ENCODE results near the gene GSTCD. TPM values are rescaled to one million over a fixed set of nuclear protein-coding genes. Genes with fewer than 3 reads are reported as not detected.

Gene GSTCD
- total and polyA plus RNA-seq, 3 experiments from 2014 or later: 3.2 to 22.4 (median 20.5) TPM

- Histone ChIP-seq H3K36me3 (ENCODE audit: insufficient read depth, low read length) (no peaks in the 10 kb centered on the region), H3K27ac (ENCODE audit: low read depth, low read length) (peak overlapping the region; percentile 84), H3K4me3 (ENCODE audit: low read length) (peak overlapping the region; percentile 96), H3K9me3 (ENCODE audit: low read length) (no peaks in the 10 kb centered on the region), H3K4me1 (ENCODE audit: insufficient read depth, low read length) (peaks cover 32% of the 10 kb centered on the region), H3K27me3 (ENCODE audit: insufficient read depth, low read length, poor library complexity, severe bottlenecking) (no peaks in the 10 kb centered on the region)
- ChIA-PET POLR2A (interaction anchor here (1.1 kb wide), 1 partner anchor 10 kb away, joined by 5 read pairs; no protein-coding TSS in a partner anchor), CTCF (interaction anchor here (1.1 to 1.6 kb wide), 2 partner anchors 14 to 234 kb away, joined by 4 to 5 read pairs; partner anchors contain the start of gene PPA2)
- peak overlapping the region; percentile 99 to 100 (median 99) for H3K4me3 Mint-ChIP-seq
- H3K4me1 Mint-ChIP-seq: peaks cover 9 to 39% (median 33%) of the 10 kb centered on the region in 3 donors
- DNase-seq: no peak
- H3K27ac Mint-ChIP-seq: peak overlapping the region in 7 of 8 donors; percentile 91 to 100 (median 98)
- no peaks in the 10 kb centered on the region for H3K9me3 Mint-ChIP-seq
- H3K27me3 Mint-ChIP-seq: no peaks in the 10 kb centered on the region
- peaks cover 0 to 12% (median 2%) of the 10 kb centered on the region in 3 donors for H3K36me3 Mint-ChIP-seq
Measured at GRCh38 chr4:105707782-105708180, 803 bp upstream of the GSTCD start.

DNA sequence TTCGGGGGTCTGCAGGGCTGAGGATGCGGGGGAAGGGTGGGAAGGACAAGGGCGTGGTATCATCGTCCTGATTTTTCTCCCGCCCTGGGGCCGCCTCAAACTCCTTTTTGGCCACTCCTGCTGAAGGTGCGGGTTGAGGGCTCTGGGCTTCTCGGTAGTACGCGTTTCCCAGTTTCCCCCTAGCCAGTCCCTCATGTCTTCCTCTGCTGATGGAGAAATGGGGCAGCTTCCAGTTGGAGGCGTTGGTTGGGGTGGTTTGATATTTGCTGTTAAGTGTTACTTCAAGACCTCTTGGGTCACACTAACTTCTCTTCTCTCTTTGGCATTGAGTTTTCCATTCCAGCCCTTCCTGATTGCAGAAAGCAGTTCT, 482 bp downstream of the GSTCD start:
- Histone ChIP-seq H3K4me1 (ENCODE audit: insufficient read depth, low read length) (peaks cover 32% of the 10 kb centered on the region), H3K4me3 (ENCODE audit: low read length) (peak overlapping the region; percentile 96), H3K27me3 (ENCODE audit: insufficient read depth, low read length, poor library complexity, severe bottlenecking) (no peaks in the 10 kb centered on the region), H3K36me3 (ENCODE audit: insufficient read depth, low read length) (no peaks in the 10 kb centered on the region), H3K9me3 (ENCODE audit: low read length) (no peaks in the 10 kb centered on the region), H3K27ac (ENCODE audit: low read depth, low read length) (peak overlapping the region; percentile 84)
- peak in 3 of 5 donors; percentile 2 to 39 (median 3) for DNase-seq
- POLR2A ChIA-PET: interaction anchor here (1.0 kb wide), 1 partner anchor 235 kb away, joined by 4 read pairs; the partner anchor contains the start of gene PPA2
- CTCF ChIA-PET: interaction anchor here (1.6 kb wide), 1 partner anchor 235 kb away, joined by 4 read pairs; the partner anchor contains the start of gene PPA2
- H3K36me3 Mint-ChIP-seq: peaks cover 0 to 12% (median 2%) of the 10 kb centered on the region in 3 donors
- H3K9me3 Mint-ChIP-seq: no peaks in the 10 kb centered on the region
- H3K27me3 Mint-ChIP-seq: no peaks in the 10 kb centered on the region
- peak overlapping the region; percentile 99 to 100 (median 99) for H3K4me3 Mint-ChIP-seq
- H3K27ac Mint-ChIP-seq: peak overlapping the region; percentile 82 to 100 (median 98)
- peaks cover 9 to 39% (median 33%) of the 10 kb centered on the region in 3 donors for H3K4me1 Mint-ChIP-seq

DNA sequence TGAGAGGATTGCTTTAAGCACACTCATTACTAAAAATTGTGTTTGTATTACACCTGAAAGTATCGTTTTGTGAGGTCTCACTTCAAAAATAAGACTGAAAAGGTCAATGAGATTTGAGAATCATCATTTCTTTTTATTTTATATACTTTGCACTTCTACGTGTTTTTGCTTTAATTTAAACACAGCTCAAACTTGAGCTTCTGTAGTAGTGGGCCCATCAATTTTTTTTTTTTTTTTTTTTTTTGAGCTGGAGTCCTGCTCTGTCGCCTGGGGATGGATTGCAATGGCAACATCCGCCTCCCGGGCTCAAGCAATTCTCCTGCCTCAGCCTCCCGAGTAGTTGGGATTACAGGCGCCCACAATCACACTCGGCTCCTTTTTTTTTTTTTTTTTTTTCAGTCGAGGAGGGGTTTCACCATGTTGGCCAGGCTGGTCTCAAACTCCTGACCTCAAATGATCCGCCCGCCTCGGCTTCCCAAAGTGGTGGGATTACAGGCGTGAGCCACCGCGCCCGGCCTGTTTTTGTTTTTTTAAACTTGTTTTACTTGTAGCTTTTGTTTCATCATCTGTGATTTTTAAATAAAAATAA, 1.5 kb downstream of the GSTCD start:
- ChIA-PET POLR2A (no interaction called here), CTCF (interaction anchor here (1.6 kb wide), 1 partner anchor 236 kb away, joined by 3 read pairs; the partner anchor contains the start of gene PPA2)
- H3K4me3 Mint-ChIP-seq: peak overlapping the region; percentile 35 to 100 (median 99)
- Histone ChIP-seq H3K27ac (ENCODE audit: low read depth, low read length) (no peak overlapping the region), H3K27me3 (ENCODE audit: insufficient read depth, low read length, poor library complexity, severe bottlenecking) (no peaks in the 10 kb centered on the region), H3K4me1 (ENCODE audit: insufficient read depth, low read length) (peaks cover 32% of the 10 kb centered on the region), H3K4me3 (ENCODE audit: low read length) (no peak overlapping the region), H3K9me3 (ENCODE audit: low read length) (no peaks in the 10 kb centered on the region), H3K36me3 (ENCODE audit: insufficient read depth, low read length) (no peaks in the 10 kb centered on the region)
- H3K27ac Mint-ChIP-seq: peak overlapping the region in 2 of 8 donors; percentile 14 to 91
- H3K9me3 Mint-ChIP-seq: no peaks in the 10 kb centered on the region
- H3K36me3 Mint-ChIP-seq: peaks cover 0 to 12% (median 2%) of the 10 kb centered on the region in 3 donors
- no peaks in the 10 kb centered on the region for H3K27me3 Mint-ChIP-seq
- H3K4me1 Mint-ChIP-seq: peaks cover 9 to 39% (median 33%) of the 10 kb centered on the region in 3 donors
- DNase-seq: no peak

DNA sequence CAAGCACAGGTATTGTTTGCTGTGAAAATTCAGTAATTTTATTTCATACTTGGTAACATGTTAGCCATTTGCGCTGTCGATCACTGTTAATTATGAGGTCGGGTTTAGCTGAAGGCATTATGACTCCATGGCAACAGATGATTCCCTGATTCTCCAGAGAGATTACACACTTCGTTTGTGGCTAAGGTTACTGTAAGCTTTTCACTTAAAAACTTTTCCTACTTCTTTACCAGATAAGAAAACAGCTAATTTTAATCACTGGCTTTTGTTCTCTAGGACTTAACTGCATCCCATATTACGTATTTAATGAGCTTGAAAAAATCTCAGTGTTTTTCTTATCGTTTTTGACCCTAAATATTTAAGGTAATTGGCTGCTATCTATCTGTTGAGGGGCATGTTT, 2.1 kb downstream of the GSTCD start:
- no peaks in the 10 kb centered on the region for H3K9me3 ChIP-seq (ENCODE audit: low read length)
- H3K36me3 Mint-ChIP-seq: peaks cover 0 to 11% (median 0%) of the 10 kb centered on the region in 3 donors
- peaks cover 11 to 36% (median 32%) of the 10 kb centered on the region in 3 donors for H3K4me1 Mint-ChIP-seq
- H3K27me3 Mint-ChIP-seq: no peaks in the 10 kb centered on the region
- no peak overlapping the region for H3K27ac ChIP-seq (ENCODE audit: low read depth, low read length)
- no peak overlapping the region for H3K4me3 Mint-ChIP-seq
- H3K4me1 ChIP-seq (ENCODE audit: insufficient read depth, low read length): peaks cover 32% of the 10 kb centered on the region
- no peak for DNase-seq
- ChIA-PET POLR2A (no interaction called here), CTCF (interaction anchor here (1.6 kb wide), 1 partner anchor 237 kb away, joined by 3 read pairs; the partner anchor contains the start of gene PPA2)
- no peaks in the 10 kb centered on the region for H3K36me3 ChIP-seq (ENCODE audit: insufficient read depth, low read length)
- H3K27ac Mint-ChIP-seq: no peak overlapping the region
- H3K9me3 Mint-ChIP-seq: no peaks in the 10 kb centered on the region
- no peak overlapping the region for H3K4me3 ChIP-seq (ENCODE audit: low read length)
- H3K27me3 ChIP-seq (ENCODE audit: insufficient read depth, low read length, poor library complexity, severe bottlenecking): no peaks in the 10 kb centered on the region

DNA sequence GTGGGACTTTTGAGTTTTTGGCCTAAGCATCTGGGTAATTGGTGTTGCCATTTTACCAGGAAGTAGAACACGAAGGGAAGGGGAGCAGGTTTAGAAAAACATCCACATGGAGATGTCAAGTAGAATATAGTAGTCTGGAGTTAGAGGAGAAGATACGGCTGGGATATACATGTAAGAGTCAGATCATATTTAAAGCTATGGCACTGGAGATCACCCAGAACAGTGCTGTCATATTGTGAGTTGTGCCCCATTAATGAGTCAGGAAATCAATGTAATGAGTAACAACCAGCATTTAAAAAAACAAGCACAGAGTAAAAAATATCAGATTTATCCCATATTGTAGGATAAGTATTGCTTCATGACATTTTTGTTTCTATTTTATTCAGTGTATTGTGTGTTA, 4.2 kb downstream of the GSTCD start:
- no peak overlapping the region for H3K27ac ChIP-seq (ENCODE audit: low read depth, low read length)
- POLR2A ChIA-PET: no interaction called here
- no peaks in the 10 kb centered on the region for H3K27me3 ChIP-seq (ENCODE audit: insufficient read depth, low read length, poor library complexity, severe bottlenecking)
- H3K4me3 Mint-ChIP-seq: peak overlapping the region in 1 of 7 donors; percentile 8
- no peaks in the 10 kb centered on the region for H3K9me3 ChIP-seq (ENCODE audit: low read length)
- H3K4me1 ChIP-seq (ENCODE audit: insufficient read depth, low read length): peaks cover 12% of the 10 kb centered on the region
- DNase-seq: no peak
- H3K36me3 Mint-ChIP-seq: peaks cover 0 to 11% (median 0%) of the 10 kb centered on the region in 3 donors
- H3K4me1 Mint-ChIP-seq: peaks cover 15 to 20% (median 16%) of the 10 kb centered on the region in 3 donors
- no peaks in the 10 kb centered on the region for H3K36me3 ChIP-seq (ENCODE audit: insufficient read depth, low read length)
- no peak overlapping the region for H3K27ac Mint-ChIP-seq
- H3K9me3 Mint-ChIP-seq: no peaks in the 10 kb centered on the region
- CTCF ChIA-PET: no interaction called here
- peaks cover 0 to 3% of the 10 kb centered on the region in 2 donors for H3K27me3 Mint-ChIP-seq
- no peak overlapping the region for H3K4me3 ChIP-seq (ENCODE audit: low read length)

GRCh38 chr4:105714071-105714521, 5.5 kb downstream of the GSTCD start:
- no peak overlapping the region for H3K4me3 ChIP-seq (ENCODE audit: low read length)
- Mint-ChIP-seq H3K4me3 (no peak overlapping the region), H3K27ac (peak overlapping the region in 1 of 8 donors; percentile 22), H3K36me3 (peaks cover 0 to 2% (median 0%) of the 10 kb centered on the region in 3 donors), H3K27me3 (peaks cover 0 to 3% of the 10 kb centered on the region in 2 donors), H3K9me3 (no peaks in the 10 kb centered on the region), H3K4me1 (peaks cover 10 to 14% (median 14%) of the 10 kb centered on the region in 3 donors)
- ChIA-PET CTCF (no interaction called here), POLR2A (no interaction called here)
- peaks cover 9% of the 10 kb centered on the region for H3K4me1 ChIP-seq (ENCODE audit: insufficient read depth, low read length)
- H3K27me3 ChIP-seq (ENCODE audit: insufficient read depth, low read length, poor library complexity, severe bottlenecking): no peaks in the 10 kb centered on the region
- no peak for DNase-seq
- H3K36me3 ChIP-seq (ENCODE audit: insufficient read depth, low read length): no peaks in the 10 kb centered on the region
- H3K9me3 ChIP-seq (ENCODE audit: low read length): no peaks in the 10 kb centered on the region
- H3K27ac ChIP-seq (ENCODE audit: low read depth, low read length): no peak overlapping the region

- H3K9me3 ChIP-seq (ENCODE audit: low read length): no peaks in the 10 kb centered on the region
- Mint-ChIP-seq H3K27ac (no peak overlapping the region), H3K9me3 (no peaks in the 10 kb centered on the region), H3K4me3 (no peak overlapping the region), H3K36me3 (peaks cover 0 to 7% (median 3%) of the 10 kb centered on the region in 3 donors), H3K27me3 (peaks cover 0 to 3% of the 10 kb centered on the region in 2 donors), H3K4me1 (peaks cover 2 to 6% (median 5%) of the 10 kb centered on the region in 3 donors)
- no peak for DNase-seq
- H3K27ac ChIP-seq (ENCODE audit: low read depth, low read length): no peak overlapping the region
- POLR2A ChIA-PET: no interaction called here
- CTCF ChIA-PET: interaction anchor here (0.8 kb wide), 1 partner anchor 574 kb away, joined by 3 read pairs; no protein-coding TSS in a partner anchor
- H3K4me3 ChIP-seq (ENCODE audit: low read length): no peak overlapping the region
- H3K27me3 ChIP-seq (ENCODE audit: insufficient read depth, low read length, poor library complexity, severe bottlenecking): no peaks in the 10 kb centered on the region
- H3K36me3 ChIP-seq (ENCODE audit: insufficient read depth, low read length): peaks cover under 1% of the 10 kb centered on the region
- peaks cover under 1% of the 10 kb centered on the region for H3K4me1 ChIP-seq (ENCODE audit: insufficient read depth, low read length)
Measured at GRCh38 chr4:105714932-105715331, 6.3 kb downstream of the GSTCD start.

GRCh38 chr4:105715692-105716278, 7.2 kb downstream of the GSTCD start:
- Mint-ChIP-seq H3K27me3 (peaks cover 0 to 3% of the 10 kb centered on the region in 2 donors), H3K4me3 (no peak overlapping the region), H3K9me3 (no peaks in the 10 kb centered on the region), H3K27ac (no peak overlapping the region), H3K4me1 (peaks cover 2 to 6% (median 4%) of the 10 kb centered on the region in 3 donors), H3K36me3 (peaks cover 0 to 11% (median 3%) of the 10 kb centered on the region in 3 donors)
- no peaks in the 10 kb centered on the region for H3K27me3 ChIP-seq (ENCODE audit: insufficient read depth, low read length, poor library complexity, severe bottlenecking)
- CTCF ChIA-PET: interaction anchor here (0.8 kb wide), 1 partner anchor 575 kb away, joined by 3 read pairs; no protein-coding TSS in a partner anchor
- no peak overlapping the region for H3K4me3 ChIP-seq (ENCODE audit: low read length)
- H3K36me3 ChIP-seq (ENCODE audit: insufficient read depth, low read length): peaks cover 5% of the 10 kb centered on the region
- POLR2A ChIA-PET: no interaction called here
- H3K4me1 ChIP-seq (ENCODE audit: insufficient read depth, low read length): no peaks in the 10 kb centered on the region
- peak in 1 of 5 donors; percentile 22 for DNase-seq
- H3K9me3 ChIP-seq (ENCODE audit: low read length): no peaks in the 10 kb centered on the region
- H3K27ac ChIP-seq (ENCODE audit: low read depth, low read length): no peak overlapping the region
